Measurements from ENCODE around the gene SRSF1.
"Not testable (repeated sequence)": the region's sequence is repeated elsewhere in the genome, so short reads cannot be mapped to it uniquely, and the experiment has no call there.

SRSF1 gene

GRCh38 chr17:57990037-57990436, 17.0 kb downstream of the SRSF1 start:
- DNase-seq (ENCODE audit: low spot score) = no peak

GRCh38 chr17:57988301-57989250, 18.5 kb downstream of the SRSF1 start:
- DNase-seq (ENCODE audit: low spot score) = peak; percentile 93

- peak; percentile 87 for DNase-seq (ENCODE audit: low spot score)
Observed at GRCh38 chr17:57987581-57988300, 19.3 kb downstream of the SRSF1 start, which contains the start of gene VEZF1. TSS of gene VEZF1 (minus strand) at chr17:57988254. CDS start at chr17:57988111, 143 bp downstream.

- peak; percentile 56 for DNase-seq (ENCODE audit: low spot score)
Observed at GRCh38 chr17:57986841-57987580, 20.0 kb downstream of the SRSF1 start.

- DNase-seq (ENCODE audit: low spot score) = peak; percentile 41
Observed at GRCh38 chr17:57985675-57985974, 21.4 kb downstream of the SRSF1 start.

GRCh38 chr17:57984936-57985674, 21.9 kb downstream of the SRSF1 start:
- no peak for DNase-seq (ENCODE audit: low spot score)

- DNase-seq (ENCODE audit: low spot score) = no peak
Observed at GRCh38 chr17:57984261-57984890, 22.7 kb downstream of the SRSF1 start.

GRCh38 chr17:57983446-57983845, 23.6 kb downstream of the SRSF1 start:
- DNase-seq (ENCODE audit: low spot score) = no peak

- no peak for DNase-seq (ENCODE audit: low spot score)
Observed at GRCh38 chr17:57982452-57983170, 24.4 kb downstream of the SRSF1 start.

- no peak for DNase-seq (ENCODE audit: low spot score)
Observed at GRCh38 chr17:57980522-57980921, 26.5 kb downstream of the SRSF1 start.

GRCh38 chr17:57979076-57979475, 28.0 kb downstream of the SRSF1 start:
- no peak for DNase-seq (ENCODE audit: low spot score)

GRCh38 chr17:57976594-57976993, 30.5 kb downstream of the SRSF1 start:
- no peak for DNase-seq (ENCODE audit: low spot score)

- DNase-seq (ENCODE audit: low spot score) = peak; percentile 32
Observed at GRCh38 chr17:57975044-57975443, 32.0 kb downstream of the SRSF1 start.

- not testable (repeated sequence) for DNase-seq (ENCODE audit: low spot score)
Observed at GRCh38 chr17:57974053-57974824, 32.8 kb downstream of the SRSF1 start.

GRCh38 chr17:57972151-57972550, 34.9 kb downstream of the SRSF1 start:
- DNase-seq (ENCODE audit: low spot score) = no peak

- no peak for DNase-seq (ENCODE audit: low spot score)
Observed at GRCh38 chr17:57971572-57971971, 35.5 kb downstream of the SRSF1 start.

- peak; percentile 65 for DNase-seq (ENCODE audit: low spot score)
Observed at GRCh38 chr17:57970710-57971109, 36.3 kb downstream of the SRSF1 start.

GRCh38 chr17:57968456-57968855, 38.6 kb downstream of the SRSF1 start:
- DNase-seq (ENCODE audit: low spot score) = no peak

GRCh38 chr17:57966875-57967274, 40.2 kb downstream of the SRSF1 start:
- no peak for DNase-seq (ENCODE audit: low spot score)

GRCh38 chr17:57966246-57966645, 40.8 kb downstream of the SRSF1 start:
- no peak for DNase-seq (ENCODE audit: low spot score)
